HFF-Myc (cell line): ENCODE data around the gene WDR11.

Experiments
- DNase-seq: peaks from one replicate; pipeline ENCODE4 v3.0.0-alpha.2; 2011; ENCODE audit warnings: low read depth; ENCODE audit errors: extremely low read depth
- H3K4me3 ChIP-seq: replicated peaks from 2 replicates; pipeline ENCODE4 v1.5.1; 2011; ENCODE audit warnings: low read depth, mild to moderate bottlenecking, control low read depth, low read length
- CTCF ChIP-seq: IDR thresholded peaks from 2 replicates; pipeline ENCODE4 v1.5.1; 2012; ENCODE audit warnings: mild to moderate bottlenecking, low read depth, low read length, control low read depth; ENCODE audit errors: missing control alignments

The WDR11 gene

GRCh38 chr10:120841522-120842189 is 9.5 kb upstream of the WDR11 start:
- TF ChIP-seq CTCF = no peak
- DNase-seq = no peak
- no peak overlapping the region for H3K4me3 ChIP-seq

- no peak overlapping the region for H3K4me3 ChIP-seq
- no peak for TF ChIP-seq CTCF
- no peak for DNase-seq
These were observed 3.2 kb downstream of the WDR11 start for GRCh38 chr10:120854388-120854787.

GRCh38 chr10:120861178-120861855 is 10.2 kb downstream of the WDR11 start:
- no peak for TF ChIP-seq CTCF
- no peak overlapping the region for H3K4me3 ChIP-seq
- DNase-seq = no peak

GRCh38 chr10:120873741-120874140 is 22.6 kb downstream of the WDR11 start:
- no peak for TF ChIP-seq CTCF
- DNase-seq = no peak
- no peak overlapping the region for H3K4me3 ChIP-seq

GRCh38 chr10:120883071-120883470 is 31.9 kb downstream of the WDR11 start:
- TF ChIP-seq CTCF = no peak
- no peak overlapping the region for H3K4me3 ChIP-seq
- no peak for DNase-seq

GRCh38 chr10:120887482-120887881 is 36.3 kb downstream of the WDR11 start:
- DNase-seq = no peak
- H3K4me3 ChIP-seq = no peak overlapping the region
- no peak for TF ChIP-seq CTCF
